A204.1 (cell line): ENCODE measurements around the gene CDH23.

Experiments used
- FAIRE-seq: peaks from 2 replicates; lab custom pipeline; 2012; peaks lifted over from hg19 to GRCh38; lab: Jason Lieb, UNC

Gene CDH23

GRCh38 chr10:71440506-71441035 lies 43.9 kb downstream of the CDH23 start:
- FAIRE-seq: no peak

- FAIRE-seq: no peak
Observed at GRCh38 chr10:71442000-71442399, 45.3 kb downstream of the CDH23 start.

DNA sequence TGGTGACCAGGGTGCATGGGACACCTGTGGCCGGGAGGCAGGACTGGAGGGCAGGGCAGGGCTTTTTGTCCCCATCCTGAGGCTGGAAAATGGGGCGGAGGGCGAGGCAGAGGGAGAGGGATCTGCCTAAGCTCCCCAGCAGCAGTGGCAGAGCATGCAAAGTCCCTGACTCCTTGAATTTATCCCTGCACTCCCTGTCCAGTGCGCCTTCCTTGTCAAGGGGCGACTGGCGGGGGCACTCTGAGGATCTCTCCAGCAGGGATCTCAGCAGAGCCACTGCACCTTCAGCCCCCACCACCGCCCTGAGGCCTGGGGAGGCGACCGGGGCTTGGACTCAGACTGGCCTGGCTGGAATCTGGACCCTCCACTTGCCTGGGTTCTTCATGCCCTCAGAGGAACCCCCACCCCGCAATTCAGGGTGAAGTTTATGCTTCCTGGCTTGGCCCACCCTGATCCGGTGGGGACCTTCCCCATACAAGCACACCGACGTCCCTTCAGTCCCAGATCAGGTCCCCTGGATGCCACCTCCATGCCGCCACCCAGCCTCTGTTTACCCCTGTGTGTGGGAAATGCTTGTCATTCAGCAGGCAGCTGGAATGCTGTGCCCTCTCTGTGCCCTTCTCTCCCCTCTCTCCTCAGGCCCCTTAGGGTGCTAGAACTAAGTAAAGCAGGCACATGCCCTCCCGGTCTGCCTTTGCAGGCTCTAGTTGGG lies 46.3 kb downstream of the CDH23 start:
- no peak for FAIRE-seq

DNA sequence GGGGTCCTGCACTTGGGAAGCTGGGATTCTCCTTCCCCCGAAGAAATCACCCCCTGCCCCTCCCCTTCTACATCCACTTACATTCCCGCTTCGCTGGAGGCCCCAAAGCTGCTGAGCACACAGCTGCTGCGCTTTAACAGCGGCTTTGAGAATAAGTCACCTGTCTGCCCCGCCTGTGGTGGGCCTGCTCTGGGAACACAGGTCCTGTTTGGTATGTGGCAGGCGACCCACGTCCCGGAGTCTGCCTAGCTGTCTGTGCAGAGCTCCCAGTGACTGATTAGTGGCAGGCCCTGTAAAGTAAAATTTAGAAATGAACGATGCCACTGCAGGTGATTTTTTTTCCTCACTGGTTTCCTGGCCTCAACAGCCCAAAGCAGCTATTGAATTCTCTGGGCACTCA lies 47.0 kb downstream of the CDH23 start:
- FAIRE-seq: no peak

DNA sequence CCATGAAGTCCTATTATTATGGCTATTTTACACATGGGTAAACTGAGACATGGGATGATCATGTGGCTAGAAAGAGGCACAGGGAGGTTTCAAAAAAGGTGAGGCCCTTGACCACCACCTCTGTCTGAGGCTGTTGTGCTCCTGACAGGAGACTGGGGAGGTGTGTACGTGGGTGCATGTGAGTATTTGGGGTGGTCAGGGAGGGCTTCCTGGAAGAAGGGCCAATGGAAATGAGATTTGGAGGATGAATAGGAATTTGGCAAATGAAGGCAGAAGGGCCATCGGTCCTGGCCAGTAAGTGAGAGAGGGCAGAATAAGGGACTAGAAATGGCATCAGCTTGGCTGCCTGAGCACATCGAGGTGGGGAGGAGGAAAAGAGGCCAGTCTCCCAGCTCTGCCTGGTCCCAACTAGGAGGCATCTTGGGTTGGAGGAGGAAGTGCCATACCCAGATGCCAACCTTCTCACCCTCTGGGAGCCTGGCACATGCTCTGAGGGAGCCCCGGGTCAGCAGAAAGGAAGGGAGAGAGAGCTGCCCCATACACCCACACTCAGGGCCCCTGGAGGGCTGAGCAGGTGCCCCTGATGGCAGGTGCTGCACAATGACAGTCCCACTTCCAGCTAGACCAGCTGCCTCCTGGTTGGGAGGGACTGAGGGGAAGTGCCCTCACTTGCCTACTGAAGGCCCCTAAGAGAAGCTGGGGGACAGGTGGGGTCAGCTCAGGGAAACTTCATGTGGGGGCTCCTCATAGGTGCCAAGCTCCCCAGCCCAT lies 47.7 kb downstream of the CDH23 start:
- FAIRE-seq: no peak

DNA sequence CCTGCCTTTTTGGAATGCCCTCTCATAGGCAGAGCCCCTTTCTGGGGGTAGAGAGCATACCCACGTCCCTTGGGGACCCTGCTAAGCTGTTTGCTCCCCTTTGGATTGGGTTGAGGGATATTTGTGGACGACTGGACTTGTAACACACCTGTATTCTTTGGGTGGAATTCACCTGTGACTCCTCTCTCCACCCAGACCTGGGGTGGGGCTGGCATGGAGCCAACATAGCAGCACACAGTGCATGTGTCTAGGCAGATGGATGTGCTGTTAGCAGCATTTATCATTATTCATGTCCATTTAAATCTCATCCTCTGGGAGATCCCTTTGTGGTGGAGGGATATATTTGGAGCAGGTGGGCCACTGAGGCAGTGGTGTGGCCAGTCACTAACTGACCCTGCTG lies 51.0 kb downstream of the CDH23 start:
- no peak for FAIRE-seq

GRCh38 chr10:71448146-71448545 lies 51.4 kb downstream of the CDH23 start:
- no peak for FAIRE-seq

- no peak for FAIRE-seq
Observed at GRCh38 chr10:71449026-71449425, 52.3 kb downstream of the CDH23 start.

- no peak for FAIRE-seq
Observed at GRCh38 chr10:71451754-71452153, 55.0 kb downstream of the CDH23 start.

- FAIRE-seq: no peak
Observed at GRCh38 chr10:71453186-71453585, 56.5 kb downstream of the CDH23 start.

DNA sequence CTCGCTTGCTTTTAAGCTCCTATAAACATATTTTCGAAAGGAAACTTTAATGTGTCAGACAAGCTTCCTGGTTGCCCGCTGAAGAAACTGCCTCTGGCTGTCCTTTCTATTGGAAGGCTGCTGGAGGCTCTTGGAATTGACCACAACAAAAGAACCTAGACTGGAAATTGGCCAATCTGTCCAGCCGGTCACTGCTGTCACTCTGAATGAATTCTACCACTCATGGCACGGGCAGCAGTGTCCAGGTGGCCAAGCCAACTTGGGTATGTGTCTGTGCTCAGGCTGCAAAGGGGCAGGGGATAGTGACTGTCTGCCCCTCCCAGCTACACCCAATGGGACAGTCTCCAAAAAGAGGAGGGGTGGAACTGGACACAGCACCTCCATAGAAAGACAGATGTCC lies 57.6 kb downstream of the CDH23 start:
- no peak for FAIRE-seq

DNA sequence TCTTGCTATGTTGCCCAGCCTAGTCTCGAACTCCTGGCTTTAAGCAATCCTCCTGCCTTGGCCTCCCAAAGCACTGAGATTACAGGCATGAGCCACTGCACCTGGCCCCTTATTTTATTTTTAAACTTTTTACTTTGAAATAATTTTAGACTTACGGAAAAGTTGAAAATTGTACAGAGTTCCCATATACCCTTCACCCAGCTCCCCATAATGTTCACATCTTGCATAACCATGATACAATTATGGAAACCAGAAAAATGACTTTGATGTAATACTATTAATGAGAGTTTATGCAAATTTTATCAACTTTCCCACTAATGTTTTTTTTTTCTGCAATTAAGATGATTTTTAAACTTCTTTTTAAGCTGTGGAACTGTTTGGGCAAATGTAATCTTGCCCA lies 58.3 kb downstream of the CDH23 start:
- no peak for FAIRE-seq

DNA sequence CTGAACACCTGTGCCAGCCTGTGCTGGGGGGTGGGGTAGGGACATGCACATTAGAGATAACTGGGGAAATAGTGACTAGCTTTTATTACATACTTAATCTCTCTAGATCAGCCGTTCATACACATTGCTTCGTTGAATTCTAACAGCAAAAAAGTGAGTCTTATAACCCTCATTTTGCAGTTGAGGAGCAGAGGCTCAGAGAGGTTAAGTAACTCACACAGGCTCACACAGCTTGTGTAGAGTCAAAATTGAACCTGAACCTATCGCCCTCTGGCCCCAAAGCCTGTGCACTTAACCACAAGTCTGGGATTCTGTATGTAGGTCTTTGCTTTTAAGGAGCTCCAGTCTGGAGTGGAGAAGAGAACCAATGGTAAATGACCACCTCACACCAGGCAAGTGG lies 59.9 kb downstream of the CDH23 start:
- FAIRE-seq: no peak

DNA sequence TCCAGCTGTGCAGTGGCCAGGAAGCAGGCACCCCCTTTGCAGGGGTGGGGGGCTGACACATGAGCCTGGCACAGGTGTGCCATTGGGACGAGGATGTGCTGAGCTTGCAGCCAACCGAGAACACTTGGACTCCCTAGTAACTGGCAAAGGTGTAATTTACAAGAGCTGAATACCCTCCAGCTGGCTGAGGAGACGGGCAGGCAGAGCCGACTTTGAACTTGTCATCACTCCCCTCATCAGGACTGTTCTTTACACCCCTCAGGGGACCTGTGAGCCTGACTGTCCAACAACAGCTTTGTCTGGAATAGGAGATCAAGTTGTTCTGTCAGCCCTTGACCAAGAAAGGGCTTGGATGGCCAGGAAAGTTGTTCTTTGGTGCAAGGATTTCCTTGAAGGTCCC lies 61.2 kb downstream of the CDH23 start:
- no peak for FAIRE-seq

- no peak for FAIRE-seq
Observed at GRCh38 chr10:71458387-71458786, 61.7 kb downstream of the CDH23 start.

DNA sequence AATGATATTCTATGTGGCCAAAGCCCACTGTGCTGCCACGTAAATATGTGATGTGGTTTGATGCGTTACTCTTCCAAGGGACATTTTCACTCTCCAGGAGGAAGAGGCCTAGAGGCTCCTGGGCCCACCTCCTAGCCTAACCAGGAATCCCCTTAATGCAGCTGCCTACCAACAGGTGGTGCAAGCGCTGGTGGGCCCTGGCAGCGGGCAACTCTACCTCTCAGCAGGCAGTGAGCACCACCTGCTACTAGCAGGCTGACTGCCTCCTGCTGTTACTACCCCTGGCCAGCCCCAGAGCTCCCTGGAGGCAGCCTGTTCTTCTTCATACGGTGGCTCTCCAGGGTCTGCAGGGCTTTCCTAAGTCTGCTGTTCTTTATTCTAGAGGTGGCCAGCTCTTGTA lies 62.8 kb downstream of the CDH23 start:
- FAIRE-seq: no peak

- no peak for FAIRE-seq
Observed at GRCh38 chr10:71460615-71461014, 63.9 kb downstream of the CDH23 start.

GRCh38 chr10:71461457-71461856 lies 64.7 kb downstream of the CDH23 start:
- no peak for FAIRE-seq

GRCh38 chr10:71462062-71462935 lies 65.6 kb downstream of the CDH23 start:
- FAIRE-seq: no peak

DNA sequence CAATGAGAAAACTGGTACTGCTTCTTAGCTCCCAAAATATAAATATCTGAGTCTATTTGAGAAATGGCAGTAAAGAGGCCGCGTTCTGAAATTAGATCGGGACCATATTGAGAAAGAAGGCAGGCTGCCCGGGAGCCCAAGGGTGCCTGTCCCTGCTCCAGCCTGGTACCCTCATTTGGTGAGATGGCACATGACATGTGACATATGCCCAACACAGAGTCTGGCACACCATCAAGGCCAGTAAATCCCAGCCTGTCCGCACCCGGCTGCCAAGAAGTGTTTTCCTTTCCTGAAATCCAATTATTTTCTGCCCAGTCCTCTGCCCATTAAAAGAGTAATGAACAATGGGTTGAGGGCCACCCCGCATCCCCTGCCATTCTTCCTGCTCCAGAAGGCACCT lies 66.4 kb downstream of the CDH23 start:
- FAIRE-seq: no peak

GRCh38 chr10:71465551-71466252 lies 69.0 kb downstream of the CDH23 start:
- no peak for FAIRE-seq

DNA sequence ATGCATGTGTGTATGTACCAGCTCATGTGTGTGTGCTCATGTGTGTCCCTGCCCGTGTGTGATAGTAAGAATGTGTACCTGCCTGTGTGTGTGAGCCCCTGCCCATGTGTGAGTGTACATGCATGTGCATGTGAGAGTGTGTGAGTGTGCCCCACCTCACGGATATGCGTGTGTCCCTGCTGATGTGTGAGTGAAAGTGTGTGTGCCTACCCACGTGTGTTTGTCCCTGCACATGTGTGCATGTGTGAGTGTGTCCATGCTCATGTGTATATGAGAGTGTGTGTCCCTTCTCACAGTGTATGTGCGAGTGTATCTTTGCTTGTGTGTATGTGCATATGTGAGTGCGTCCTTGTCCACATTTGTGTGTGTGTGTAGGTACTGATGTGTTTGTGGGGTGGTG lies 69.6 kb downstream of the CDH23 start:
- no peak for FAIRE-seq
